Measurements from ENCODE around the gene XRCC2.

The XRCC2 gene

GRCh38 chr7:152615031-152615741, 60.8 kb downstream of the XRCC2 start:
- no peak overlapping the region for H3K27ac Mint-ChIP-seq
- H3K36me3 Mint-ChIP-seq (ENCODE audit: low read depth) = no peaks in the 10 kb centered on the region
- H3K4me1 Mint-ChIP-seq (ENCODE audit: low read depth) = no peaks in the 10 kb centered on the region
- peaks cover 9% of the 10 kb centered on the region for H3K9me3 Mint-ChIP-seq
- no peak overlapping the region for H3K4me3 Mint-ChIP-seq
- H3K27me3 Mint-ChIP-seq (ENCODE audit: low read depth) = no peaks in the 10 kb centered on the region

GRCh38 chr7:152608656-152609055, 67.3 kb downstream of the XRCC2 start:
- Mint-ChIP-seq H3K9me3 (peaks cover 8% of the 10 kb centered on the region), H3K27me3 (ENCODE audit: low read depth) (no peaks in the 10 kb centered on the region), H3K27ac (no peak overlapping the region), H3K4me3 (no peak overlapping the region), H3K4me1 (ENCODE audit: low read depth) (no peaks in the 10 kb centered on the region), H3K36me3 (ENCODE audit: low read depth) (no peaks in the 10 kb centered on the region)

GRCh38 chr7:152608208-152608607, 67.7 kb downstream of the XRCC2 start:
- Mint-ChIP-seq H3K36me3 (ENCODE audit: low read depth) (no peaks in the 10 kb centered on the region), H3K4me3 (no peak overlapping the region), H3K9me3 (peaks cover 8% of the 10 kb centered on the region), H3K4me1 (ENCODE audit: low read depth) (no peaks in the 10 kb centered on the region), H3K27ac (no peak overlapping the region), H3K27me3 (ENCODE audit: low read depth) (no peaks in the 10 kb centered on the region)

- H3K4me1 Mint-ChIP-seq (ENCODE audit: low read depth) = no peaks in the 10 kb centered on the region
- no peak overlapping the region for H3K27ac Mint-ChIP-seq
- H3K4me3 Mint-ChIP-seq = no peak overlapping the region
- no peaks in the 10 kb centered on the region for H3K9me3 Mint-ChIP-seq
- H3K36me3 Mint-ChIP-seq (ENCODE audit: low read depth) = no peaks in the 10 kb centered on the region
- no peaks in the 10 kb centered on the region for H3K27me3 Mint-ChIP-seq (ENCODE audit: low read depth)
Observed at GRCh38 chr7:152607007-152607406, 68.9 kb downstream of the XRCC2 start.

- no peaks in the 10 kb centered on the region for H3K4me1 Mint-ChIP-seq (ENCODE audit: low read depth)
- H3K27me3 Mint-ChIP-seq (ENCODE audit: low read depth) = no peaks in the 10 kb centered on the region
- no peaks in the 10 kb centered on the region for H3K36me3 Mint-ChIP-seq (ENCODE audit: low read depth)
- no peaks in the 10 kb centered on the region for H3K9me3 Mint-ChIP-seq
- H3K27ac Mint-ChIP-seq = no peak overlapping the region
- H3K4me3 Mint-ChIP-seq = no peak overlapping the region
Observed at GRCh38 chr7:152602962-152603361, 73.0 kb downstream of the XRCC2 start.

- no peak overlapping the region for H3K4me3 Mint-ChIP-seq
- no peaks in the 10 kb centered on the region for H3K4me1 Mint-ChIP-seq (ENCODE audit: low read depth)
- no peaks in the 10 kb centered on the region for H3K27me3 Mint-ChIP-seq (ENCODE audit: low read depth)
- no peaks in the 10 kb centered on the region for H3K36me3 Mint-ChIP-seq (ENCODE audit: low read depth)
- no peak overlapping the region for H3K27ac Mint-ChIP-seq
- no peaks in the 10 kb centered on the region for H3K9me3 Mint-ChIP-seq
Observed at GRCh38 chr7:152601305-152601798, 74.6 kb downstream of the XRCC2 start.

GRCh38 chr7:152600266-152600665, 75.7 kb downstream of the XRCC2 start:
- Mint-ChIP-seq H3K27me3 (ENCODE audit: low read depth) (no peaks in the 10 kb centered on the region), H3K27ac (no peak overlapping the region), H3K36me3 (ENCODE audit: low read depth) (no peaks in the 10 kb centered on the region), H3K4me1 (ENCODE audit: low read depth) (no peaks in the 10 kb centered on the region), H3K9me3 (no peaks in the 10 kb centered on the region), H3K4me3 (no peak overlapping the region)

GRCh38 chr7:152597507-152597906, 78.4 kb downstream of the XRCC2 start:
- H3K4me3 Mint-ChIP-seq = no peak overlapping the region
- no peaks in the 10 kb centered on the region for H3K4me1 Mint-ChIP-seq (ENCODE audit: low read depth)
- no peaks in the 10 kb centered on the region for H3K36me3 Mint-ChIP-seq (ENCODE audit: low read depth)
- no peaks in the 10 kb centered on the region for H3K27me3 Mint-ChIP-seq (ENCODE audit: low read depth)
- no peak overlapping the region for H3K27ac Mint-ChIP-seq
- H3K9me3 Mint-ChIP-seq = no peaks in the 10 kb centered on the region

- H3K27ac Mint-ChIP-seq = no peak overlapping the region
- no peaks in the 10 kb centered on the region for H3K4me1 Mint-ChIP-seq (ENCODE audit: low read depth)
- no peaks in the 10 kb centered on the region for H3K36me3 Mint-ChIP-seq (ENCODE audit: low read depth)
- no peaks in the 10 kb centered on the region for H3K27me3 Mint-ChIP-seq (ENCODE audit: low read depth)
- no peaks in the 10 kb centered on the region for H3K9me3 Mint-ChIP-seq
- H3K4me3 Mint-ChIP-seq = no peak overlapping the region
Observed at GRCh38 chr7:152596824-152597223, 79.1 kb downstream of the XRCC2 start.
